Liver (tissue), 3 donors: ENCODE measurements around the gene KSR2.

ENCODE experiments used
- EGR1 ChIP-seq, 2 donors: IDR thresholded peaks; 2 replicates each; pipeline ENCODE4 v1.6.1; 2016 to 2018; ENCODE audit warnings: antibody characterized with exemption in 2 of 2, low read depth in 2 of 2
- RXRA ChIP-seq, 2 donors: IDR thresholded peaks; 2 replicates each; pipeline ENCODE4 v1.6.1; 2017 to 2018; ENCODE audit warnings: antibody characterized with exemption in 2 of 2, mild to moderate bottlenecking in 1 of 2
- SP1 ChIP-seq: IDR thresholded peaks from 2 replicates; pipeline ENCODE4 v1.6.1; 2018; ENCODE audit warnings: antibody characterized with exemption, mild to moderate bottlenecking
- TF ChIP-seq, protein P1 (sequence below): fragments of 150-350 bp; IDR thresholded peaks from 2 replicates; pipeline ENCODE4 v1.5.1; 2017; ENCODE audit warnings: improper control_type of control experiment, low read depth, low read length; ENCODE audit not compliant: missing input control
- donor health status: healthy.
- donor health status: healthy.

DNA sequence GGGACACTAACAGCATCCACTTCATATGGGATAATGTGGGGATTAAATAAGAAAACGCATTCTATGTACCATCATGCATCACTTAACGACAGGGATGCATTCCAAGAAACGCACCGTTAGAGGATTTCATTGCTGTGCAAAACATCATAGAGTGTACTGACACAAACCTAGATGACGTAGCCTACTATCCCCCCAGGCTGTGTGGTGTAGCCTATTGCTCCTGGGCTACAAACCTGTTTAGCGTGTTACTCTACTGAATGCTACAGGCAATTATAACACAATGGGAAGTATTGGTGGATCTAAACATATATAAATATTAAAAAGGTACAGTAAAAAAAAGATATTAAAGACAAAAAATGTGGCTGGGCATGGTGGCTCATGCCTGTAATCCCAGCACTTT is 230.6 kb downstream of the KSR2 start:
- TF ChIP-seq, protein P1, sequence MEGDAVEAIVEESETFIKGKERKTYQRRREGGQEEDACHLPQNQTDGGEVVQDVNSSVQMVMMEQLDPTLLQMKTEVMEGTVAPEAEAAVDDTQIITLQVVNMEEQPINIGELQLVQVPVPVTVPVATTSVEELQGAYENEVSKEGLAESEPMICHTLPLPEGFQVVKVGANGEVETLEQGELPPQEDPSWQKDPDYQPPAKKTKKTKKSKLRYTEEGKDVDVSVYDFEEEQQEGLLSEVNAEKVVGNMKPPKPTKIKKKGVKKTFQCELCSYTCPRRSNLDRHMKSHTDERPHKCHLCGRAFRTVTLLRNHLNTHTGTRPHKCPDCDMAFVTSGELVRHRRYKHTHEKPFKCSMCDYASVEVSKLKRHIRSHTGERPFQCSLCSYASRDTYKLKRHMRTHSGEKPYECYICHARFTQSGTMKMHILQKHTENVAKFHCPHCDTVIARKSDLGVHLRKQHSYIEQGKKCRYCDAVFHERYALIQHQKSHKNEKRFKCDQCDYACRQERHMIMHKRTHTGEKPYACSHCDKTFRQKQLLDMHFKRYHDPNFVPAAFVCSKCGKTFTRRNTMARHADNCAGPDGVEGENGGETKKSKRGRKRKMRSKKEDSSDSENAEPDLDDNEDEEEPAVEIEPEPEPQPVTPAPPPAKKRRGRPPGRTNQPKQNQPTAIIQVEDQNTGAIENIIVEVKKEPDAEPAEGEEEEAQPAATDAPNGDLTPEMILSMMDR = no peak
- TF ChIP-seq RXRA (IDR thresholded peaks at IDR 0.05) (no peak), EGR1 (IDR thresholded peaks at IDR 0.05; ENCODE audit: low read depth in 2 of 2) (no peak), SP1 (no peak)
